Measurements from ENCODE around the gene PABPN1L. TPM values are rescaled to one million over a fixed set of nuclear protein-coding genes. Genes with fewer than 3 reads are reported as not detected.

PABPN1L gene
- total RNA-seq, 1 experiment from 2014 or later, result not detected

- H2AFZ ChIP-seq (ENCODE audit: low read length), result no peak overlapping the region
- no peak overlapping the region for H4K5ac ChIP-seq (ENCODE audit: insufficient read length, low read depth, low read length)
- H3K23me2 ChIP-seq (ENCODE audit: insufficient read length, low read depth, low read length, poor library complexity, severe bottlenecking), result no peaks in the 10 kb centered on the region
- H3K27me3 ChIP-seq (ENCODE audit: insufficient read depth, low read length), result no peaks in the 10 kb centered on the region
- DNase-seq, result peak; percentile 60
- no peak overlapping the region for H3K56ac ChIP-seq (ENCODE audit: insufficient read length, low read depth, low read length)
- no peaks in the 10 kb centered on the region for H3K79me1 ChIP-seq (ENCODE audit: insufficient read depth, low read depth, low read length, poor library complexity, severe bottlenecking)
- no peak overlapping the region for H3K18ac ChIP-seq (ENCODE audit: insufficient read length, low read depth, low read length)
- H3K27ac ChIP-seq (ENCODE audit: insufficient read length, low read depth, low read length), result no peak overlapping the region
- no peak overlapping the region for H3K23ac ChIP-seq (ENCODE audit: insufficient read length, low read depth, low read length)
- H3K14ac ChIP-seq (ENCODE audit: insufficient read depth, low read length), result no peak overlapping the region; the same call in 1 of the 2 replicates
- no peak overlapping the region for H4K8ac ChIP-seq (replicated peaks; ENCODE audit: insufficient read length, low read depth, low read length)
- no peak overlapping the region for H2BK120ac ChIP-seq (ENCODE audit: low read depth, low read length, poor library complexity, severe bottlenecking)
- no peak overlapping the region for H2AK5ac ChIP-seq (ENCODE audit: insufficient read length, low read length)
- no peaks in the 10 kb centered on the region for H3K9me3 Mint-ChIP-seq
- H3K4ac ChIP-seq (ENCODE audit: low read depth, low read length), result no peak overlapping the region
- H3T11ph ChIP-seq (ENCODE audit: low read length), result no peak overlapping the region
- H2BK20ac ChIP-seq (ENCODE audit: low read depth, low read length, poor library complexity, severe bottlenecking), result no peak overlapping the region
- H3K4me1 ChIP-seq (ENCODE audit: insufficient read depth, low read length), result no peaks in the 10 kb centered on the region
- H2BK5ac ChIP-seq (ENCODE audit: insufficient read length, low read length), result no peak overlapping the region
- H3K79me2 ChIP-seq (ENCODE audit: insufficient read depth, low read length), result no peaks in the 10 kb centered on the region
- H3K4me3 Mint-ChIP-seq, result no peak overlapping the region
- no peak overlapping the region for H4K91ac ChIP-seq (ENCODE audit: insufficient read length, low read depth, low read length)
- no CpG with 5 or more reads among the region's 26 CpGs for WGBS (ENCODE audit: extremely low coverage, insufficient read length, low lambda C conversion rate)
- H3K4me1 Mint-ChIP-seq, result peaks cover 6 to 15% of the 10 kb centered on the region in 2 experiments; a peak in 3 of 4 replicates
- no peaks in the 10 kb centered on the region for H3K9me3 ChIP-seq (ENCODE audit: control insufficient read depth, low read depth, low read length)
- TF ChIP-seq, protein P1, sequence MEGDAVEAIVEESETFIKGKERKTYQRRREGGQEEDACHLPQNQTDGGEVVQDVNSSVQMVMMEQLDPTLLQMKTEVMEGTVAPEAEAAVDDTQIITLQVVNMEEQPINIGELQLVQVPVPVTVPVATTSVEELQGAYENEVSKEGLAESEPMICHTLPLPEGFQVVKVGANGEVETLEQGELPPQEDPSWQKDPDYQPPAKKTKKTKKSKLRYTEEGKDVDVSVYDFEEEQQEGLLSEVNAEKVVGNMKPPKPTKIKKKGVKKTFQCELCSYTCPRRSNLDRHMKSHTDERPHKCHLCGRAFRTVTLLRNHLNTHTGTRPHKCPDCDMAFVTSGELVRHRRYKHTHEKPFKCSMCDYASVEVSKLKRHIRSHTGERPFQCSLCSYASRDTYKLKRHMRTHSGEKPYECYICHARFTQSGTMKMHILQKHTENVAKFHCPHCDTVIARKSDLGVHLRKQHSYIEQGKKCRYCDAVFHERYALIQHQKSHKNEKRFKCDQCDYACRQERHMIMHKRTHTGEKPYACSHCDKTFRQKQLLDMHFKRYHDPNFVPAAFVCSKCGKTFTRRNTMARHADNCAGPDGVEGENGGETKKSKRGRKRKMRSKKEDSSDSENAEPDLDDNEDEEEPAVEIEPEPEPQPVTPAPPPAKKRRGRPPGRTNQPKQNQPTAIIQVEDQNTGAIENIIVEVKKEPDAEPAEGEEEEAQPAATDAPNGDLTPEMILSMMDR (conservative IDR thresholded peaks at IDR 0.05), result no peak
- no peaks in the 10 kb centered on the region for H3K36me3 Mint-ChIP-seq (ENCODE audit: insufficient read depth in 1 of 3, low read depth in 3 of 3)
- H4K20me1 ChIP-seq (ENCODE audit: control insufficient read depth, insufficient read depth, insufficient read length), result no peaks in the 10 kb centered on the region
- no peak overlapping the region for H3K4me2 ChIP-seq (ENCODE audit: insufficient read depth, insufficient read length, low read length)
- no peak overlapping the region for H2BK15ac ChIP-seq (ENCODE audit: low read depth, low read length)
- no peak overlapping the region for H3K9ac ChIP-seq (ENCODE audit: extremely low read depth, insufficient read length, low read length)
- H2BK12ac ChIP-seq (ENCODE audit: insufficient read length, low read depth, low read length), result no peak overlapping the region
- no peak overlapping the region for H3K27ac Mint-ChIP-seq
- no peaks in the 10 kb centered on the region for H3K27me3 Mint-ChIP-seq (ENCODE audit: low read depth)
These were observed 35.4 kb upstream of the PABPN1L start for GRCh38 chr16:88901718-88902337.
